H1 (cell line): Measurements from ENCODE around the gene GALNTL6.
A peak's percentile ranks its signal among the peaks of the same experiment; 100 is the strongest.

Experiments
- BRCA1 ChIP-seq: IDR thresholded peaks from 2 replicates; pipeline ENCODE4 v1.6.1; 2012; ENCODE audit warnings: low read depth, low read length, improper control_type of control experiment
- CTBP2 ChIP-seq: IDR thresholded peaks from 2 replicates; pipeline ENCODE4 v1.7.0; 2011; ENCODE audit warnings: borderline replicate concordance, mild to moderate bottlenecking, moderate library complexity, mixed read lengths, low read length; ENCODE audit not compliant: insufficient read depth, insufficient read length
- CTCF ChIP-seq, 3 experiments: IDR thresholded peaks; 1 replicate in 2 of 3; 2 replicates in 1 of 3; pipeline versions ENCODE4 v1.5.1 to v1.6.1; 2011; ENCODE audit warnings: low read length in 3 of 3, mild to moderate bottlenecking in 3 of 3, inconsistent platforms in 2 of 3, low read depth in 1 of 3, moderate library complexity in 1 of 3; ENCODE audit not compliant: insufficient read depth in 1 of 3; ENCODE audit errors: control extremely low read depth in 1 of 3
- NANOG ChIP-seq: IDR thresholded peaks from 2 replicates; pipeline ENCODE4 v1.6.1; 2011; ENCODE audit warnings: low read length, low read depth, mild to moderate bottlenecking, inconsistent platforms; ENCODE audit not compliant: insufficient read depth, poor library complexity, severe bottlenecking
- POLR2A ChIP-seq, 2 experiments: IDR thresholded peaks; 1 replicate in 1 of 2; 2 replicates in 1 of 2; pipeline ENCODE4 v1.6.1; 2011; ENCODE audit warnings: low read depth in 2 of 2, low read length in 2 of 2, mild to moderate bottlenecking in 2 of 2; ENCODE audit errors: control extremely low read depth in 1 of 2
- POLR2AphosphoS5 ChIP-seq: IDR thresholded peaks from 2 replicates; pipeline ENCODE4 v1.6.1; 2011; ENCODE audit warnings: low read depth, low read length
- RNF2 ChIP-seq: fragments of 200-900, 300-1000 bp; sonication (generic); IDR thresholded peaks from 2 replicates; pipeline ENCODE4 v1.7.1; 2016; ENCODE audit warnings: borderline replicate concordance, low read depth, mild to moderate bottlenecking, antibody characterized with exemption, low read length; ENCODE audit not compliant: poor library complexity, severe bottlenecking; ENCODE audit errors: missing control alignments
- RXRA ChIP-seq: IDR thresholded peaks from 2 replicates; pipeline ENCODE4 v1.6.1; 2011; ENCODE audit warnings: low read depth, mild to moderate bottlenecking, low read length, moderate library complexity; ENCODE audit not compliant: insufficient read depth
- SIN3A ChIP-seq, 2 experiments: IDR thresholded peaks in 1 of 2; conservative IDR thresholded peaks in 1 of 2; 2 replicates each; pipeline ENCODE4 v1.6.1; 2011 to 2012; ENCODE audit warnings: low read length in 2 of 2, improper control_type of control experiment in 1 of 2, low read depth in 1 of 2, mild to moderate bottlenecking in 1 of 2
- TBP ChIP-seq: IDR thresholded peaks from 2 replicates; pipeline ENCODE4 v1.6.1; 2011; ENCODE audit warnings: low read depth, low read length, improper control_type of control experiment
- TF ChIP-seq, protein P1 (sequence below): IDR thresholded peaks from 2 replicates; pipeline ENCODE4 v1.6.1; 2011; ENCODE audit warnings: low read length, improper control_type of control experiment

GRCh38 chr4:172202480-172203076, 389.4 kb downstream of the GALNTL6 start:
- TF ChIP-seq CTCF (IDR thresholded peaks at IDR 0.05; ENCODE audit: control extremely low read depth in 1 of 3, insufficient read depth in 1 of 3, low read depth in 1 of 3, low read length in 3 of 3) (peak in 2 of 3 experiments; percentile 59 to 72; a peak in 3 of 4 replicates), TBP (no peak), RNF2 (no peak), POLR2AphosphoS5 (no peak), BRCA1 (no peak), RXRA (no peak), SIN3A (conservative IDR thresholded peaks at IDR 0.05 in 1 of 2, IDR thresholded peaks at IDR 0.05 in 1 of 2; ENCODE audit: low read depth in 1 of 2, low read length in 2 of 2) (no peak), NANOG (no peak), POLR2A (IDR thresholded peaks at IDR 0.05; ENCODE audit: control extremely low read depth in 1 of 2, low read depth in 2 of 2, low read length in 2 of 2) (no peak), CTBP2 (no peak)
- TF ChIP-seq, protein P1, sequence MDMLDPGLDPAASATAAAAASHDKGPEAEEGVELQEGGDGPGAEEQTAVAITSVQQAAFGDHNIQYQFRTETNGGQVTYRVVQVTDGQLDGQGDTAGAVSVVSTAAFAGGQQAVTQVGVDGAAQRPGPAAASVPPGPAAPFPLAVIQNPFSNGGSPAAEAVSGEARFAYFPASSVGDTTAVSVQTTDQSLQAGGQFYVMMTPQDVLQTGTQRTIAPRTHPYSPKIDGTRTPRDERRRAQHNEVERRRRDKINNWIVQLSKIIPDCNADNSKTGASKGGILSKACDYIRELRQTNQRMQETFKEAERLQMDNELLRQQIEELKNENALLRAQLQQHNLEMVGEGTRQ = no peak
